ENCODE results near the gene FBXO22. TPM values are rescaled to one million over a fixed set of nuclear protein-coding genes. Genes with fewer than 3 reads are reported as not detected.
A peak's percentile ranks its signal among the peaks of the same experiment; 100 is the strongest.
"Not testable (repeated sequence)": the region's sequence is repeated elsewhere in the genome, so short reads cannot be mapped to it uniquely, and the experiment has no call there.

Gene FBXO22
- total RNA-seq, 2 experiments from 2014 or later = 5.4 to 7.4 TPM

DNA sequence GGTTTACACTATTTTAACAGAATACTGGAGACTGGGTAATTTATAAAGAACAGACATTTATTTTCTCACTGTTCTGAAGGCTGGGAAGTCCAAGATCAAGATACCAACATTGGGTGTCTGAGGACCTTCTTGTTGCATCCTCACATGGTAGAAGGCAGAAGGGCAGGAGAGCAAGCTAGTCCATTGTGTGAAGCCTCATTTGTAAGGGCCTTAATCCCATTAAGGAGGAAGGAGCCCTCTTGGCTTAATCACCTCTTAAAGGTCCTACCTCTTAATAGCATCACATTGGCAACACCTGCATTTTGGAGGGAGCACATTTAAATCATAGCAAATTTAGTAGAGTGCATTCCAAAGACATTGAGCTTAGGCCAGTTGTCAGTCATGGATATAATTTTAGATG is 34.2 kb upstream of the FBXO22 start:
- intact Hi-C loops (cut with DNase I, micrococcal nuclease) = no loop called here
- H3K27ac Mint-ChIP-seq = no peak overlapping the region

DNA sequence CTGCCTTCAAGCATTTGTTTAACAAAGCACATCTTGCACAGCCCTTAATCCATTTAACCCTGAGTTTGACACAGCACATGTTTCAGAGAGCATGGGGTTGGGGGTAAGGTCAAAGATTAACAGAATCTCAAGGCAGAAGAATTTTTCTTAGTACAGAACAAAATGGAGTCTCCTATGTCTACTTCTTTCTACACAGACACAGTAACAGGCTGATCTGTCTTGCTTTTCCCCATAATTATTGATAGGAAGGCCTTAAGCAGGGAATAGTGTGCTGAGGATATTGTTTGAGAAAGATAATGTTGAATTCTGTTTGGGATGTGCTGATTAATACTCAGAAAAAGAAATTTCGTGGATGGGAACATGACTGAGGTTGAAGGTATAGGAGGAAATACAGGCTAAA is 32.1 kb upstream of the FBXO22 start:
- H3K4me1 ChIP-seq (ENCODE audit: insufficient read depth, low read length); intact Hi-C loops (cut with DNase I, micrococcal nuclease); ATAC-seq (ENCODE audit: poor library complexity); H3K27me3 Mint-ChIP-seq; H3K27me3 ChIP-seq (ENCODE audit: control insufficient read depth in 1 of 2, insufficient read depth in 2 of 2, low read length in 2 of 2); DNase-seq; H3K27ac ChIP-seq (ENCODE audit: low read depth in 1 of 2, low read length in 2 of 2); H3K4me3 ChIP-seq (ENCODE audit: low read length); CTCF ChIA-PET; POLR2A ChIA-PET; H3K4me3 Mint-ChIP-seq; H3K9me3 Mint-ChIP-seq; H3K9me3 ChIP-seq (ENCODE audit: control insufficient read depth in 1 of 2, insufficient read depth in 1 of 2, low read length in 2 of 2): not testable (repeated sequence)
- Mint-ChIP-seq H3K36me3 (ENCODE audit: low read depth) (peaks cover 93% of the 10 kb centered on the region), H3K27ac (peak overlapping the region; percentile 27), H3K4me1 (ENCODE audit: low read depth) (peaks cover 19% of the 10 kb centered on the region)
- peaks cover 48% of the 10 kb centered on the region for H3K36me3 ChIP-seq (ENCODE audit: insufficient read depth, low read length)

More for the DNA sequence above, 34.2 kb upstream of the FBXO22 start:
- no peak for DNase-seq
- Histone ChIP-seq H3K27ac (ENCODE audit: low read depth in 1 of 2, low read length in 2 of 2) (no peak overlapping the region), H3K9me3 (ENCODE audit: control insufficient read depth in 1 of 2, insufficient read depth in 1 of 2, low read length in 2 of 2) (no peaks in the 10 kb centered on the region), H3K27me3 (ENCODE audit: control insufficient read depth in 1 of 2, insufficient read depth in 2 of 2, low read length in 2 of 2) (no peaks in the 10 kb centered on the region), H3K4me1 (ENCODE audit: insufficient read depth, low read length) (no peaks in the 10 kb centered on the region), H3K4me3 (ENCODE audit: low read length) (no peak overlapping the region), H3K36me3 (ENCODE audit: insufficient read depth, low read length) (peaks cover 36% of the 10 kb centered on the region)
- no peaks in the 10 kb centered on the region for H3K9me3 Mint-ChIP-seq
- H3K36me3 Mint-ChIP-seq (ENCODE audit: low read depth) = peaks cover 89% of the 10 kb centered on the region
- TF ChIP-seq, protein P1, sequence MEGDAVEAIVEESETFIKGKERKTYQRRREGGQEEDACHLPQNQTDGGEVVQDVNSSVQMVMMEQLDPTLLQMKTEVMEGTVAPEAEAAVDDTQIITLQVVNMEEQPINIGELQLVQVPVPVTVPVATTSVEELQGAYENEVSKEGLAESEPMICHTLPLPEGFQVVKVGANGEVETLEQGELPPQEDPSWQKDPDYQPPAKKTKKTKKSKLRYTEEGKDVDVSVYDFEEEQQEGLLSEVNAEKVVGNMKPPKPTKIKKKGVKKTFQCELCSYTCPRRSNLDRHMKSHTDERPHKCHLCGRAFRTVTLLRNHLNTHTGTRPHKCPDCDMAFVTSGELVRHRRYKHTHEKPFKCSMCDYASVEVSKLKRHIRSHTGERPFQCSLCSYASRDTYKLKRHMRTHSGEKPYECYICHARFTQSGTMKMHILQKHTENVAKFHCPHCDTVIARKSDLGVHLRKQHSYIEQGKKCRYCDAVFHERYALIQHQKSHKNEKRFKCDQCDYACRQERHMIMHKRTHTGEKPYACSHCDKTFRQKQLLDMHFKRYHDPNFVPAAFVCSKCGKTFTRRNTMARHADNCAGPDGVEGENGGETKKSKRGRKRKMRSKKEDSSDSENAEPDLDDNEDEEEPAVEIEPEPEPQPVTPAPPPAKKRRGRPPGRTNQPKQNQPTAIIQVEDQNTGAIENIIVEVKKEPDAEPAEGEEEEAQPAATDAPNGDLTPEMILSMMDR (IDR thresholded peaks at IDR 0.05) = no peak
- H3K4me3 Mint-ChIP-seq = no peak overlapping the region
- no peaks in the 10 kb centered on the region for H3K27me3 Mint-ChIP-seq
- CTCF ChIA-PET = interaction anchor here (0.9 kb wide), 1 partner anchor 14 kb away, joined by 3 read pairs; no protein-coding TSS in a partner anchor
- H3K4me1 Mint-ChIP-seq (ENCODE audit: low read depth) = peaks cover 38% of the 10 kb centered on the region
- POLR2A ChIA-PET = no interaction called here
- no peak for ATAC-seq (ENCODE audit: poor library complexity)

DNA sequence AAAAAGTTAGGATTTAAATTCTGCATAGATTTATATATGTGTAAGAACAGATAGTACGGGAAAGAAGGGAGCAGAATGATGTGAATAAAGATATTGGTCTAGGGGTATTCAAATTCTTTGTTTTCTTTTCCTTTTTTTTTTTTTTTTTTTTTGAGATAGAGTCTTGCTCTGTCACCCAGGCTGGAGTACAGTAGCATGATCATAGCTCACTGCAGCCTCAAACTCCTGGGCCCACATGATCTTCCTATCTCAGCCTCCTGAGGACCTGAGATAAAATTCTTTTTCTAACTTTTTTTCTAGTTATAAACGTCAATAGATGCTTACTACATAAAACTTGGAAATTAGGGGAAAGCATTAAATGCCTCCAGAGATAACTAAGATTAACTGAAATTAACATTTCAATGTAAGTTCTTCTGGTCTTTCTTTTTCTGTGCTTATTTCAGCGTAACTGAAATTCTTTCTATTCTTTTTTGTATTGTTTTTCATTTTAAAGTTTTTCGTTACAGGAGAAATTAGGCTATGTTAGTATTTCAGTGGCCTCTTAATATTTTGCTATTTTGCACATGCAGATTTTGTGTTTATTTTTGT is 31.2 kb upstream of the FBXO22 start:
- ChIA-PET CTCF (no interaction called here), POLR2A (no interaction called here)
- Histone ChIP-seq H3K4me1 (ENCODE audit: insufficient read depth, low read length) (no peaks in the 10 kb centered on the region), H3K27ac (ENCODE audit: low read depth in 1 of 2, low read length in 2 of 2) (no peak overlapping the region), H3K4me3 (ENCODE audit: low read length) (no peak overlapping the region), H3K36me3 (ENCODE audit: insufficient read depth, low read length) (peaks cover 45% of the 10 kb centered on the region), H3K9me3 (ENCODE audit: control insufficient read depth in 1 of 2, insufficient read depth in 1 of 2, low read length in 2 of 2) (no peaks in the 10 kb centered on the region), H3K27me3 (ENCODE audit: control insufficient read depth in 1 of 2, insufficient read depth in 2 of 2, low read length in 2 of 2) (no peaks in the 10 kb centered on the region)
- DNase-seq (no peak), ATAC-seq (ENCODE audit: poor library complexity) (no peak)
- Mint-ChIP-seq H3K4me3 (no peak overlapping the region), H3K27me3 (no peaks in the 10 kb centered on the region), H3K4me1 (ENCODE audit: low read depth) (peaks cover 10% of the 10 kb centered on the region), H3K36me3 (ENCODE audit: low read depth) (peaks cover 88% of the 10 kb centered on the region), H3K27ac (no peak overlapping the region), H3K9me3 (no peaks in the 10 kb centered on the region)
- TF ChIP-seq, protein P1 (IDR thresholded peaks at IDR 0.05) = no peak
- intact Hi-C loops (cut with DNase I, micrococcal nuclease) = no loop called here

DNA sequence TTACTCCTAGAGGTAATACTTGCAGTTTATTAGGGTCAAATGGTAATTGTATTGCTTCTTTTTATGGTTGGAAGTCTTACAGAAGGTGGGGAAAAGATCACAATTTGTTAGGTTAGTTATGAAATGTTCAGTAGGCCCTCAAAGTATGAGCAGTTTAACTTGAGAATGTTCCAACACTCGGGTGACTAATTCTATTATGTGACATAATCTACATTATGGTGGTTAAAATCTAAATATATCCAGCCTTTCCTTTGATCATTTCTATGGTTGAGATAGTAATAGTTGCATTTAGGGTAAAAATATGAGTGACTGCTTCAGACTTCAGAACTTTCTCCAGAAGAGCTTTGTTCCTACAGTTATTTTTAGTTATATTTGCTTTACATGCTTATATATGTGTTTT is 19.6 kb upstream of the FBXO22 start:
- no peaks in the 10 kb centered on the region for H3K27me3 Mint-ChIP-seq
- H3K36me3 ChIP-seq (ENCODE audit: insufficient read depth, low read length) = peaks cover 43% of the 10 kb centered on the region
- no peak overlapping the region for H3K27ac ChIP-seq (ENCODE audit: low read depth in 1 of 2, low read length in 2 of 2)
- peaks cover 81% of the 10 kb centered on the region for H3K36me3 Mint-ChIP-seq (ENCODE audit: low read depth)
- no peak overlapping the region for H3K27ac Mint-ChIP-seq
- DNase-seq (no peak), ATAC-seq (ENCODE audit: poor library complexity) (no peak)
- intact Hi-C loops (cut with DNase I, micrococcal nuclease) = no loop called here
- no peaks in the 10 kb centered on the region for H3K9me3 ChIP-seq (ENCODE audit: control insufficient read depth in 1 of 2, insufficient read depth in 1 of 2, low read length in 2 of 2)
- H3K9me3 Mint-ChIP-seq = no peaks in the 10 kb centered on the region
- ChIA-PET CTCF (interaction anchor here (0.6 kb wide), 1 partner anchor 15 kb away, joined by 3 read pairs; no protein-coding TSS in a partner anchor), POLR2A (no interaction called here)
- H3K4me3 Mint-ChIP-seq = no peak overlapping the region
- TF ChIP-seq, protein P1 (IDR thresholded peaks at IDR 0.05) = no peak
- no peaks in the 10 kb centered on the region for H3K27me3 ChIP-seq (ENCODE audit: control insufficient read depth in 1 of 2, insufficient read depth in 2 of 2, low read length in 2 of 2)
- H3K4me1 ChIP-seq (ENCODE audit: insufficient read depth, low read length) = no peaks in the 10 kb centered on the region
- no peak overlapping the region for H3K4me3 ChIP-seq (ENCODE audit: low read length)
- peaks cover 11% of the 10 kb centered on the region for H3K4me1 Mint-ChIP-seq (ENCODE audit: low read depth)

Data from CD4-positive, alpha-beta T cell (primary cell).